Thoracic aorta (tissue), 2 donors: ENCODE results near the gene E2F4. TPM values are rescaled to one million over a fixed set of nuclear protein-coding genes. Genes with fewer than 3 reads are reported as not detected.

Source experiments
- ATAC-seq: fragments of 150-250 bp; one replicate; pipeline ENCODE4 v1.8.0; 2017; ENCODE audit warnings: low read depth; ENCODE audit not compliant: insufficient number of reproducible peaks, low FRiP score
- DNase-seq: peaks from one replicate; pipeline ENCODE4 v3.0.0-alpha.2; 2020; ENCODE audit warnings: low spot score
- H3K27ac ChIP-seq, 2 donors: fragments of 200-600 bp; sonication (generic); 1 replicate in 1 of 2; 2 replicates in 1 of 2; pipeline ENCODE4 v1.5.1; 2016; ENCODE audit warnings: mild to moderate bottlenecking in 2 of 2, moderate library complexity in 2 of 2
- H3K27me3 ChIP-seq: fragments of 200-600 bp; sonication (generic); replicated peaks from 2 replicates; pipeline ENCODE4 v1.6.0; 2016; ENCODE audit warnings: mild to moderate bottlenecking; ENCODE audit not compliant: insufficient read depth
- H3K36me3 ChIP-seq: fragments of 200-600 bp; sonication (generic); one replicate; pipeline ENCODE4 v1.5.1; 2016
- H3K4me1 ChIP-seq, 2 donors: fragments of 200-600 bp; sonication (generic); 1 replicate in 1 of 2; 2 replicates in 1 of 2; pipeline versions ENCODE4 v1.5.1 to v1.6.0; 2016; ENCODE audit warnings: low read depth in 2 of 2, mild to moderate bottlenecking in 1 of 2; ENCODE audit not compliant: control insufficient read depth in 1 of 2
- H3K4me3 ChIP-seq: fragments of 200-600 bp; sonication (generic); 2 replicates; pipeline ENCODE4 v1.5.1; 2016; ENCODE audit warnings: mild to moderate bottlenecking
- H3K9me3 ChIP-seq: fragments of 200-600 bp; sonication (generic); 2 replicates; pipeline ENCODE4 v1.5.1; 2016
- CTCF ChIP-seq: fragments of 200-600 bp; sonication (generic); IDR thresholded peaks from one replicate; pipeline ENCODE4 v1.5.1; 2019; ENCODE audit warnings: antibody characterized with exemption
- total RNA-seq, 2 donors: library from RNA; depleted of rRNA; stranded (reverse); fragments of >200 nt; gene quantifications; one replicate each; pipeline versions ENCODE4 v1.1.0 to v1.2.3, GENCODE V29; 2016

E2F4 gene
- total RNA-seq, 2 donors from 2014 or later, result 96.4 to 120 TPM

- peak; percentile 36 for DNase-seq
- no peak for ATAC-seq
- H3K36me3 ChIP-seq, result no peaks in the 10 kb centered on the region
- TF ChIP-seq CTCF, result no peak
- H3K4me3 ChIP-seq, result peak overlapping the region; percentile 7
- no peaks in the 10 kb centered on the region for H3K9me3 ChIP-seq
- peak overlapping the region; percentile 74 to 84 for H3K27ac ChIP-seq
- H3K27me3 ChIP-seq, result no peaks in the 10 kb centered on the region
- H3K4me1 ChIP-seq, result peaks cover 44 to 65% of the 10 kb centered on the region in 2 donors
Observed at GRCh38 chr16:67244387-67245185, 52.6 kb downstream of the E2F4 start.

- TF ChIP-seq CTCF, result no peak
- no peaks in the 10 kb centered on the region for H3K9me3 ChIP-seq
- DNase-seq (no peak), ATAC-seq (no peak)
- peaks cover 44 to 61% of the 10 kb centered on the region in 2 donors for H3K4me1 ChIP-seq
- H3K36me3 ChIP-seq, result no peaks in the 10 kb centered on the region
- H3K27me3 ChIP-seq, result no peaks in the 10 kb centered on the region
- peak overlapping the region; percentile 82 for H3K4me3 ChIP-seq
- H3K27ac ChIP-seq, result peak overlapping the region; percentile 74 to 84
Observed at GRCh38 chr16:67245186-67245585, 53.2 kb downstream of the E2F4 start.

- H3K4me3 ChIP-seq, result peak overlapping the region; percentile 82
- H3K9me3 ChIP-seq, result no peaks in the 10 kb centered on the region
- no peak for TF ChIP-seq CTCF
- no peaks in the 10 kb centered on the region for H3K27me3 ChIP-seq
- ATAC-seq (no peak), DNase-seq (no peak)
- peak overlapping the region; percentile 74 to 84 for H3K27ac ChIP-seq
- H3K36me3 ChIP-seq, result no peaks in the 10 kb centered on the region
- peaks cover 41 to 56% of the 10 kb centered on the region in 2 donors for H3K4me1 ChIP-seq
Observed at GRCh38 chr16:67245674-67246080, 53.7 kb downstream of the E2F4 start.

GRCh38 chr16:67246081-67246755 is 54.3 kb downstream of the E2F4 start:
- Histone ChIP-seq H3K36me3 (no peaks in the 10 kb centered on the region), H3K4me3 (peak overlapping the region; percentile 82), H3K9me3 (no peaks in the 10 kb centered on the region), H3K4me1 (peaks cover 37 to 52% of the 10 kb centered on the region in 2 donors), H3K27me3 (no peaks in the 10 kb centered on the region), H3K27ac (peak overlapping the region; percentile 74 to 84)
- DNase-seq, result no peak
- no peak for ATAC-seq
- peak; percentile 19 for TF ChIP-seq CTCF

- H3K36me3 ChIP-seq, result no peaks in the 10 kb centered on the region
- TF ChIP-seq CTCF, result no peak
- DNase-seq (no peak), ATAC-seq (no peak)
- peak overlapping the region; percentile 82 for H3K4me3 ChIP-seq
- H3K9me3 ChIP-seq, result no peaks in the 10 kb centered on the region
- peaks cover 33 to 46% of the 10 kb centered on the region in 2 donors for H3K4me1 ChIP-seq
- H3K27me3 ChIP-seq, result no peaks in the 10 kb centered on the region
- H3K27ac ChIP-seq, result peak overlapping the region; percentile 74 to 84
Observed at GRCh38 chr16:67246756-67247191, 54.8 kb downstream of the E2F4 start.
